Neural progenitor cell (in vitro differentiated cells): ENCODE measurements around the gene BTBD3. TPM values are rescaled to one million over a fixed set of nuclear protein-coding genes. Genes with fewer than 3 reads are reported as not detected.

ENCODE experiments used
- DNase-seq: peaks from one replicate; pipeline ENCODE4 v3.0.0-alpha.2; 2016; ENCODE audit warnings: low spot score
- H2AFZ ChIP-seq: fragments of 200-600 bp; sonication (generic); replicated peaks from 2 replicates; pipeline ENCODE4 v1.6.1; 2016; ENCODE audit warnings: antibody characterized with exemption
- H3F3A ChIP-seq: fragments of 200-600 bp; sonication (generic); 2 replicates; pipeline ENCODE4 v1.6.1; 2016; ENCODE audit warnings: antibody characterized with exemption, low read depth
- H3K27ac ChIP-seq: fragments of 200-600 bp; sonication (generic); 2 replicates; pipeline ENCODE4 v1.5.1; 2016; ENCODE audit warnings: mild to moderate bottlenecking
- H3K27me3 ChIP-seq: fragments of 200-600 bp; sonication (generic); 2 replicates; pipeline ENCODE4 v1.6.1; 2016; ENCODE audit warnings: mild to moderate bottlenecking, moderate library complexity
- H3K36me3 ChIP-seq: fragments of 200-600 bp; sonication (generic); 2 replicates; pipeline ENCODE4 v1.5.1; 2016
- H3K4me1 ChIP-seq: fragments of 200-600 bp; sonication (generic); 2 replicates; pipeline ENCODE4 v1.6.1; 2016; ENCODE audit warnings: mixed run types
- H3K4me2 ChIP-seq: fragments of 200-600 bp; sonication (generic); 2 replicates; pipeline ENCODE4 v1.6.1; 2016
- H3K4me3 ChIP-seq: fragments of 200-600 bp; sonication (generic); 2 replicates; pipeline ENCODE4 v1.5.1; 2016
- H3K79me2 ChIP-seq: fragments of 200-600 bp; sonication (generic); 2 replicates; pipeline ENCODE4 v1.6.1; 2016; ENCODE audit warnings: low read depth
- H3K9ac ChIP-seq: fragments of 200-600 bp; sonication (generic); 2 replicates; pipeline ENCODE4 v1.6.1; 2016
- H3K9me3 ChIP-seq: fragments of 200-600 bp; sonication (generic); 2 replicates; pipeline ENCODE4 v1.5.1; 2016; ENCODE audit warnings: low read depth
- H4K20me1 ChIP-seq: fragments of 200-600 bp; sonication (generic); 2 replicates; pipeline ENCODE4 v1.6.1; 2016; ENCODE audit warnings: low read depth
- H3K27ac Mint-ChIP-seq: 3 replicates; pipeline ENCODE4 v1.8.0; 2021; ENCODE audit warnings: mixed read lengths
- H3K27me3 Mint-ChIP-seq: 2 replicates; pipeline ENCODE4 v1.8.0; 2022; ENCODE audit warnings: low read depth, mild to moderate bottlenecking, inconsistent platforms, moderate library complexity, mixed read lengths; ENCODE audit not compliant: insufficient read depth
- H3K36me3 Mint-ChIP-seq: 3 replicates; pipeline ENCODE4 v1.8.0; 2021; ENCODE audit warnings: mixed read lengths
- H3K4me1 Mint-ChIP-seq: 3 replicates; pipeline ENCODE4 v1.8.0; 2021; ENCODE audit warnings: mixed read lengths
- H3K4me3 Mint-ChIP-seq: 3 replicates; pipeline ENCODE4 v1.8.0; 2021; ENCODE audit warnings: mild to moderate bottlenecking, moderate library complexity, mixed read lengths
- H3K9me3 Mint-ChIP-seq: 3 replicates; pipeline ENCODE4 v1.8.0; 2020; ENCODE audit warnings: mixed read lengths
- EZH2 ChIP-seq: fragments of 200-600 bp; sonication (generic); IDR thresholded peaks from 2 replicates; pipeline ENCODE4 v1.6.1; 2017; ENCODE audit warnings: antibody characterized with exemption, mild to moderate bottlenecking, moderate library complexity
- EZH2phosphoT487 ChIP-seq: fragments of 200-600 bp; sonication (generic); IDR thresholded peaks from 2 replicates; pipeline ENCODE4 v1.6.1; 2017; ENCODE audit warnings: antibody characterized with exemption
- total RNA-seq: library from RNA; depleted of rRNA; stranded (reverse); fragments of >200 nt; gene quantifications from 2 replicates; pipeline ENCODE4 v1.2.3, GENCODE V29; 2015; ENCODE audit warnings: low replicate concordance
- TF ChIP-seq, protein P1 (sequence below): fragments of 200-600 bp; sonication (generic); IDR thresholded peaks from 2 replicates; pipeline ENCODE4 v1.5.1; 2017; ENCODE audit warnings: antibody characterized with exemption, mild to moderate bottlenecking

The BTBD3 gene
- total RNA-seq, 1 donor from 2014 or later, result 114 TPM

DNA sequence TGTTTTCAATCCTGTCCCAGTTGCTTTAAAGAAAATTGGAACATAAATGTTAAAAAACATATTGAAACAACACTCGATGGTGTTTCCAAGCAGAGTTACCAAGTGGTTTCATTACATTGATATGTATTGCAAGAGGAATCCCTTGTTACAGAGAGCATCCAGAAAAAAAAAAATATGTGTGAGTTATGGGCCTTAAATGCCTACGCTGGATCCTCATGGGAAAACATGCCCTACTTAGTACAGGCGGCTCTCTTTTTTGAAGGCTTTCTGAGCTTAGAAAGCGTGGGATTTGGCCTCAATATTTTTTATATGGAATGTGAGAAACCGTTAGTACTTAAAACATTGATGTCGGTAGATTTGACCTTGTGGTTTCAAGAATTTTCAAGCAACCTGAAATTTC, 26.1 kb downstream of the BTBD3 start:
- Histone ChIP-seq H3K4me3 (no peak overlapping the region), H3F3A (no peaks in the 10 kb centered on the region), H3K36me3 (no peaks in the 10 kb centered on the region), H4K20me1 (no peaks in the 10 kb centered on the region), H3K4me2 (no peak overlapping the region), H3K9me3 (no peaks in the 10 kb centered on the region), H3K79me2 (no peaks in the 10 kb centered on the region), H3K4me1 (no peaks in the 10 kb centered on the region), H2AFZ (no peak overlapping the region), H3K27ac (no peak overlapping the region), H3K9ac (no peak overlapping the region), H3K27me3 (no peaks in the 10 kb centered on the region)
- no peak for DNase-seq
- no peak overlapping the region for H3K4me3 Mint-ChIP-seq
- H3K27me3 Mint-ChIP-seq, result peaks cover 2% of the 10 kb centered on the region
- H3K9me3 Mint-ChIP-seq, result no peaks in the 10 kb centered on the region
- H3K36me3 Mint-ChIP-seq, result no peaks in the 10 kb centered on the region
- H3K4me1 Mint-ChIP-seq, result peaks cover 7% of the 10 kb centered on the region
- TF ChIP-seq EZH2, result no peak
- no peak overlapping the region for H3K27ac Mint-ChIP-seq

DNA sequence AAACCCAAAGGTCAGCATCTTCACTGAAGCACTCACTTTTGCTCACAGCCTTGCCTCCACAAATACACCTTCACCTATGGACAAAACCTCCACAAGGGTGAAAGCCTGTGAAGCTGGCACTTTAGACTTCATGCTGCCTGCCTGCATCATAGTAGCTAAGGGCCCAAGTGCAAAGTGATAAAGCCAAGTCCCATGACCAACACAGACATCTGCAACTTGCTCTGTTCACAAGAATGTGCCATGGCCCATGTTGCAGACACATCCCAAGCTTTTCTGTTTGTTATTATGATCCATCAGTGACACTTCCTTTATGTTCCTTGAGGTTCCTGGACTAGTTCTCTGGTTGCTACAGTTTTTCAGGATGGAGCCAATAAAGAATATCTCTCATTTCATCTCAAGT, 31.1 kb downstream of the BTBD3 start:
- H2AFZ ChIP-seq, result no peak overlapping the region
- TF ChIP-seq, protein P1, sequence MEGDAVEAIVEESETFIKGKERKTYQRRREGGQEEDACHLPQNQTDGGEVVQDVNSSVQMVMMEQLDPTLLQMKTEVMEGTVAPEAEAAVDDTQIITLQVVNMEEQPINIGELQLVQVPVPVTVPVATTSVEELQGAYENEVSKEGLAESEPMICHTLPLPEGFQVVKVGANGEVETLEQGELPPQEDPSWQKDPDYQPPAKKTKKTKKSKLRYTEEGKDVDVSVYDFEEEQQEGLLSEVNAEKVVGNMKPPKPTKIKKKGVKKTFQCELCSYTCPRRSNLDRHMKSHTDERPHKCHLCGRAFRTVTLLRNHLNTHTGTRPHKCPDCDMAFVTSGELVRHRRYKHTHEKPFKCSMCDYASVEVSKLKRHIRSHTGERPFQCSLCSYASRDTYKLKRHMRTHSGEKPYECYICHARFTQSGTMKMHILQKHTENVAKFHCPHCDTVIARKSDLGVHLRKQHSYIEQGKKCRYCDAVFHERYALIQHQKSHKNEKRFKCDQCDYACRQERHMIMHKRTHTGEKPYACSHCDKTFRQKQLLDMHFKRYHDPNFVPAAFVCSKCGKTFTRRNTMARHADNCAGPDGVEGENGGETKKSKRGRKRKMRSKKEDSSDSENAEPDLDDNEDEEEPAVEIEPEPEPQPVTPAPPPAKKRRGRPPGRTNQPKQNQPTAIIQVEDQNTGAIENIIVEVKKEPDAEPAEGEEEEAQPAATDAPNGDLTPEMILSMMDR, result no peak
- TF ChIP-seq EZH2phosphoT487, result no peak
- no peak for TF ChIP-seq EZH2
- H3K79me2 ChIP-seq, result no peaks in the 10 kb centered on the region
- H3K4me3 ChIP-seq, result no peak overlapping the region
- no peak overlapping the region for H3K27ac ChIP-seq
- no peak overlapping the region for H3K4me3 Mint-ChIP-seq
- H3K4me1 ChIP-seq, result no peaks in the 10 kb centered on the region
- no peaks in the 10 kb centered on the region for H3K36me3 ChIP-seq
- no peaks in the 10 kb centered on the region for H3F3A ChIP-seq
- no peaks in the 10 kb centered on the region for H3K9me3 ChIP-seq
- H3K27ac Mint-ChIP-seq, result no peak overlapping the region
- DNase-seq, result no peak
- no peaks in the 10 kb centered on the region for H3K9me3 Mint-ChIP-seq
- H3K27me3 ChIP-seq, result no peaks in the 10 kb centered on the region
- no peaks in the 10 kb centered on the region for H3K4me1 Mint-ChIP-seq
- H3K27me3 Mint-ChIP-seq, result peaks cover 2% of the 10 kb centered on the region
- no peak overlapping the region for H3K4me2 ChIP-seq
- H3K9ac ChIP-seq, result no peak overlapping the region
- no peaks in the 10 kb centered on the region for H4K20me1 ChIP-seq
- no peaks in the 10 kb centered on the region for H3K36me3 Mint-ChIP-seq

DNA sequence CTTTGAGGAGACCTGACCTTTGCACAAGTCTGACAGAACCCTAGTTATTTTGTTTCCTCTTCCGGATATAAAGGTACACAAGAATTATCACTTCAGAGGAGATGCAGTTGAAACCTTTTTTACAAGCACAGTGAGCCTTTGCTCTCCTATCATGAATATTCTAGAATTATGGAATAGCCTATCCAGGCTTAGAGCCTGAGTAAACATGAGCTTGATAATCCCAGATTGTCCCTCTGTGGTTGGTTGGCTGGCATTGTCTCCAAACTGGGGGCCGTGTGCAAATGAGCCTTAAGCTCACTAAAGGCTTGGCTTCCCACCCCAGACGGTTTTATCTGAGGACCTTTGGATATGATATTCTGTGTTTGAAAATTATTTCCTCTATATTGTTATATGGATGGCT, 32.0 kb downstream of the BTBD3 start:
- peaks cover 2% of the 10 kb centered on the region for H3K27me3 Mint-ChIP-seq
- H3K36me3 Mint-ChIP-seq, result peaks cover 3% of the 10 kb centered on the region
- no peaks in the 10 kb centered on the region for H3K9me3 ChIP-seq
- no peaks in the 10 kb centered on the region for H3K4me1 Mint-ChIP-seq
- no peaks in the 10 kb centered on the region for H3F3A ChIP-seq
- no peak overlapping the region for H2AFZ ChIP-seq
- DNase-seq, result no peak
- H3K4me1 ChIP-seq, result no peaks in the 10 kb centered on the region
- H3K27ac Mint-ChIP-seq, result no peak overlapping the region
- H3K4me3 ChIP-seq, result no peak overlapping the region
- H3K27me3 ChIP-seq, result no peaks in the 10 kb centered on the region
- H4K20me1 ChIP-seq, result no peaks in the 10 kb centered on the region
- H3K4me3 Mint-ChIP-seq, result no peak overlapping the region
- H3K27ac ChIP-seq, result no peak overlapping the region
- no peak overlapping the region for H3K9ac ChIP-seq
- TF ChIP-seq, protein P1, result no peak
- TF ChIP-seq EZH2 (no peak), EZH2phosphoT487 (no peak)
- H3K4me2 ChIP-seq, result no peak overlapping the region
- H3K36me3 ChIP-seq, result no peaks in the 10 kb centered on the region
- no peaks in the 10 kb centered on the region for H3K79me2 ChIP-seq
- H3K9me3 Mint-ChIP-seq, result peaks cover 6% of the 10 kb centered on the region

DNA sequence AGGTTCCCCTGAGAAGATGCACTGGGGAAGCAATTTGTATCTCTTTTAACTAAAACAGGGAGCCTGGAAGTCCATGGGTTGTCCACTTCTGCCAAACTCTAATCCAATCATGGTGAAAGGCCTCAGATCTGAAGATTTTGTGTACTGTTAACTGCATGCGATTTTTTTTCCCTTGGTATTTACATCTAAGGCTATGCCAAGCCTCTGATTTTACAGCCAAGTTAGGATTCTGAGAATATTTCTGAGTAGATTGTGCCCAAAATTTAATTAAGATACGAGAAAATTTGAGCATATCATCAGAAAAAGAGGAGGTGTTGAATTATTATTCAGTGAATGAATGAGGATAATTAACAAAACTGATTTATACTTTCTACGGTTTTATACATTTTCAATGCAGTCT, 34.0 kb downstream of the BTBD3 start:
- Histone ChIP-seq H3K4me3 (no peak overlapping the region), H3F3A (no peaks in the 10 kb centered on the region), H3K9ac (no peak overlapping the region), H2AFZ (no peak overlapping the region), H3K4me1 (no peaks in the 10 kb centered on the region), H3K4me2 (no peak overlapping the region), H3K27ac (no peak overlapping the region), H3K36me3 (no peaks in the 10 kb centered on the region), H4K20me1 (no peaks in the 10 kb centered on the region), H3K27me3 (no peaks in the 10 kb centered on the region), H3K79me2 (no peaks in the 10 kb centered on the region), H3K9me3 (no peaks in the 10 kb centered on the region)
- Mint-ChIP-seq H3K36me3 (peaks cover 3% of the 10 kb centered on the region), H3K4me3 (no peak overlapping the region), H3K27ac (no peak overlapping the region), H3K9me3 (peaks cover 6% of the 10 kb centered on the region), H3K4me1 (no peaks in the 10 kb centered on the region), H3K27me3 (peaks cover 2% of the 10 kb centered on the region)
- TF ChIP-seq EZH2, result no peak
- TF ChIP-seq EZH2phosphoT487, result no peak
- TF ChIP-seq, protein P1, result no peak
- no peak for DNase-seq
